ENCODE results near the gene ZFYVE28. TPM values are rescaled to one million over a fixed set of nuclear protein-coding genes. Genes with fewer than 3 reads are reported as not detected.
A peak's percentile ranks its signal among the peaks of the same experiment; 100 is the strongest.

The ZFYVE28 gene
- total and polyA plus RNA-seq, 11 donors: 2.6 to 11.9 (median 5.5) TPM

- Histone ChIP-seq H3K27ac (no peak overlapping the region), H3K4me1 (peaks cover 0 to 5% (median 0%) of the 10 kb centered on the region in 12 donors), H3K36me3 (no peaks in the 10 kb centered on the region), H3K9me3 (no peaks in the 10 kb centered on the region), H3K4me3 (no peak overlapping the region), H3K27me3 (no peaks in the 10 kb centered on the region)
- no peak for TF ChIP-seq POLR2A (IDR thresholded peaks at IDR 0.05)
- no peak for TF ChIP-seq CTCF (IDR thresholded peaks at IDR 0.05)
- peak in 2 of 5 donors; percentile 13 to 37 for DNase-seq
- no peak for ATAC-seq
- intact Hi-C loops (cut with DNase I): no loop called here
- WGBS, 4 donors: 87 to 92% (median 88%) methylated on average over 14 to 15 of the region's 15 CpGs
These were observed 133.4 kb downstream of the ZFYVE28 start for GRCh38 chr4:2284934-2285612.

- no peaks in the 10 kb centered on the region for H3K36me3 ChIP-seq
- TF ChIP-seq CTCF (IDR thresholded peaks at IDR 0.05) (no peak), POLR2A (IDR thresholded peaks at IDR 0.05) (no peak)
- H3K9me3 ChIP-seq: no peaks in the 10 kb centered on the region
- H3K4me3 ChIP-seq: no peak overlapping the region
- DNase-seq (peak in 2 of 5 donors; percentile 2 to 32), ATAC-seq (no peak)
- intact Hi-C loops (cut with DNase I): no loop called here
- 96 to 99% (median 97%) methylated on average over 14 to 23 of the region's 23 CpGs for WGBS, 4 donors
- H3K27me3 ChIP-seq: no peaks in the 10 kb centered on the region
- H3K4me1 ChIP-seq: no peaks in the 10 kb centered on the region
- H3K27ac ChIP-seq: no peak overlapping the region
These were observed 134.1 kb downstream of the ZFYVE28 start for GRCh38 chr4:2284161-2284933.

- H3K9me3 ChIP-seq: no peaks in the 10 kb centered on the region
- ATAC-seq (no peak), DNase-seq (peak in 1 of 5 donors; percentile 4)
- H3K27ac ChIP-seq: no peak overlapping the region
- H3K4me3 ChIP-seq: no peak overlapping the region
- TF ChIP-seq CTCF (IDR thresholded peaks at IDR 0.05) (no peak), POLR2A (IDR thresholded peaks at IDR 0.05) (no peak)
- 93 to 98% (median 95%) methylated on average over 3 of the region's 3 CpGs for whole genome bisulfite sequencing, 4 donors
- no peaks in the 10 kb centered on the region for H3K36me3 ChIP-seq
- intact Hi-C loops (cut with DNase I): no loop called here
- no peaks in the 10 kb centered on the region for H3K4me1 ChIP-seq
- H3K27me3 ChIP-seq: no peaks in the 10 kb centered on the region
These were observed 135.2 kb downstream of the ZFYVE28 start for GRCh38 chr4:2283199-2283711.
